Testis (tissue), 2 donors: ENCODE data around the gene FAM163B.

Experiments
- CTCF ChIP-seq, 3 experiments: fragments of 450-650 bp in 2 of 3; fragments of 200-600 bp in 1 of 3; sonication (generic) in 1 of 3; IDR thresholded peaks; one replicate each; pipeline ENCODE4 v1.5.1; 2016 to 2019; ENCODE audit warnings: antibody characterized with exemption in 3 of 3, mild to moderate bottlenecking in 2 of 3, moderate library complexity in 1 of 3
- POLR2A ChIP-seq: fragments of 450-650 bp; IDR thresholded peaks from one replicate; pipeline ENCODE4 v1.6.1; 2017; ENCODE audit warnings: antibody characterized with exemption, mild to moderate bottlenecking, moderate library complexity

DNA sequence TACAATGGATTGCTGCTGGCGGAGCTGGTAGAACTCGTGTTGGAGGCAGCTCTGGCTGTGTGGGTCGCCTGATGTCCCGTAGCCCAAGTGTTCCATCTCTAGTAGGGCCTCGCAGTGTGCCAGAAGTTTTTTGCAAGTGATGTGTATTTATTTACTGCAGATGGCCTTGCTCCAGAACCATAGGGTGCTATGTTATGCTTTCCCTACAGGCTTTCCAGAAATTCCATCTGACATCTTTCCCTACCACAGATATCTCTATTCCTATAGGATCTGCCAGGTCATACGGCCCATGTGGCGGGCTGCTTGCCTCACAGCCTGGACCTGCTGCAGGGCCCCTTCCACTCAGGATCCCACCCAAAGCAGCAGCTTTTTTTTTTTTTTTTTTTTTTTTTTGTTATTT lies 57.7 kb downstream of the FAM163B start:
- no peak for TF ChIP-seq POLR2A
- TF ChIP-seq CTCF (IDR thresholded peaks at IDR 0.05): no peak
